ENCODE measurements around the gene EEF1G. TPM values are rescaled to one million over a fixed set of nuclear protein-coding genes. Genes with fewer than 3 reads are reported as not detected.
A peak's percentile ranks its signal among the peaks of the same experiment; 100 is the strongest.

The EEF1G gene
- total and polyA plus RNA-seq, 9 of the 15 experiments (the other 6 are each of a cell fraction or from before 2014, with no cell fraction given) = 985 to 2,349 (median 2,035) TPM

DNA sequence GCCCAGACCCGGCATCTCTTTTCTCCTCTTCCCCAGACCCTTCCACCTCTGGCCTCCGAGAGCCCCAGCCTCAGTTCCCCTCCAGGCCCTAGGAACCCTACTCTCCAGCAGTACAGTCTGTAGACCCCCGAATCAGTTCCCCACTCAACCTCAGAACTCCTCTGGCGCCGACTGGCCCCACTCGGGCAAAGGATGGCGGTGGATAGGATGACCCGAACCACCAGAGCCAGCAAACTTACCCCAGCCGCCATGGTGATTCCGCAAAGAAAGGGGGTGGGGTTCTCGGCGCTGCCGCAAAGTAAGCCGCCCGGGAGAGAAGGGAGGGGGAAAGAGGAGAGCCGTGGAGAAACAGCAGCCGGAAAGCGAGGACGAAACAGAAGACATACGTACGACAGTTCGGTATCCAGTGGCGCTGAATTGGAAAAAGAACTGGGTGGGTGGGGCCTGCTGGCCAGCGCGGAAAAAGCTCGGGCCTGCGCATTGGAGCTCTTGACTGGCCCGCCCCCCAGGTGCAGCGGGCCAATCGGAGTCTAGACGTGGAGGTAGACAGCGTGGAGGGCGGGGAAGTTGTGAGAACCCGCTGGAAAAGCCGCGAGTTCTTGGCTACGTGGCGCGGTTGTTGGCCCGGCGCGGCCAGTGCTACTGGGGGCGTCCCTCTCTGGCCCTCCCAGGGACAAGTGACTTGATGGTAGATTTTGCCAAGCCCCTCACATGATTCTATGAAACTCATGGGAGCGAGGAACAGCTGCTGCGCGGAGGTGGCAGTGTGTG lies at the start of gene EEF1G (continued):
- no peak for TF ChIP-seq DLX4 (CRISPR knock-in tag; IDR thresholded peaks at IDR 0.05)
- no peak for TF ChIP-seq TFAM (CRISPR knock-in tag; conservative IDR thresholded peaks at IDR 0.05)
- TF ChIP-seq CHD4 (IDR thresholded peaks at IDR 0.05; ENCODE audit: insufficient read depth, insufficient replicate concordance, low read depth, low read length, poor library complexity, severe bottlenecking) = no peak
- TF ChIP-seq ZNF583 (CRISPR knock-in tag; IDR thresholded peaks at IDR 0.05) = 0 out of 2 replicates have a peak, but pooled peaks have one; percentile 57
- TF ChIP-seq ZNF740 (CRISPR knock-in tag; IDR thresholded peaks at IDR 0.05) = no peak
- no peak for TF ChIP-seq ZNF740 (tag; IDR thresholded peaks at IDR 0.05)
- TF ChIP-seq, protein P1, sequence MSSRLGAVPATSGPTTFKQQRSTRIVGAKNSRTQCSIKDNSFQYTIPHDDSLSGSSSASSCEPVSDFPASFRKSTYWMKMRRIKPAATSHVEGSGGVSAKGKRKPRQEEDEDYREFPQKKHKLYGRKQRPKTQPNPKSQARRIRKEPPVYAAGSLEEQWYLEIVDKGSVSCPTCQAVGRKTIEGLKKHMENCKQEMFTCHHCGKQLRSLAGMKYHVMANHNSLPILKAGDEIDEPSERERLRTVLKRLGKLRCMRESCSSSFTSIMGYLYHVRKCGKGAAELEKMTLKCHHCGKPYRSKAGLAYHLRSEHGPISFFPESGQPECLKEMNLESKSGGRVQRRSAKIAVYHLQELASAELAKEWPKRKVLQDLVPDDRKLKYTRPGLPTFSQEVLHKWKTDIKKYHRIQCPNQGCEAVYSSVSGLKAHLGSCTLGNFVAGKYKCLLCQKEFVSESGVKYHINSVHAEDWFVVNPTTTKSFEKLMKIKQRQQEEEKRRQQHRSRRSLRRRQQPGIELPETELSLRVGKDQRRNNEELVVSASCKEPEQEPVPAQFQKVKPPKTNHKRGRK (tag; IDR thresholded peaks at IDR 0.05) = no peak
- no peak for TF ChIP-seq TSHZ1 (CRISPR knock-in tag; IDR thresholded peaks at IDR 0.05)
- peak; percentile 97 for TF ChIP-seq POLR2A (conservative IDR thresholded peaks at IDR 0.05)
- TF ChIP-seq ZKSCAN8 (CRISPR knock-in tag; IDR thresholded peaks at IDR 0.05) = peak; percentile 93; the same call in 1 of the 2 replicates
- TF ChIP-seq ATF6 (CRISPR knock-in tag; IDR thresholded peaks at IDR 0.05) = 0 out of 2 replicates have a peak, but pooled peaks have one; percentile 58
- TF ChIP-seq ZNF778 (CRISPR knock-in tag; IDR thresholded peaks at IDR 0.05) = no peak
- no peak for TF ChIP-seq ZNF121 (CRISPR knock-in tag; conservative IDR thresholded peaks at IDR 0.05)
- peak; percentile 90 to 97 for TF ChIP-seq MAZ (CRISPR knock-in tag; conservative IDR thresholded peaks at IDR 0.05 in 1 of 2, IDR thresholded peaks at IDR 0.05 in 1 of 2)
- TF ChIP-seq SMARCA4 (IDR thresholded peaks at IDR 0.05) = no peak
- TF ChIP-seq CBX2 (IDR thresholded peaks at IDR 0.05; ENCODE audit: insufficient read depth, low read length, poor library complexity, severe bottlenecking) = no peak
- TF ChIP-seq ZSCAN29 (IDR thresholded peaks at IDR 0.05) = no peak
- 0 out of 4 replicates have a peak, but pooled peaks of 1 of the 2 experiments have one; percentile 12 for TF ChIP-seq TEAD1 (CRISPR knock-in tag; IDR thresholded peaks at IDR 0.05)

Measured in K562 (cell line).